GM19438 (cell line): ENCODE data around the gene PAK5.

Source experiments
- ATAC-seq: cut with Tn5 transposase; IDR thresholded peaks from one replicate; pipeline ENCODE4 v1.9.1; 2021; ENCODE audit warnings: low read depth; ENCODE audit not compliant: unreplicated experiment

PAK5 gene

DNA sequence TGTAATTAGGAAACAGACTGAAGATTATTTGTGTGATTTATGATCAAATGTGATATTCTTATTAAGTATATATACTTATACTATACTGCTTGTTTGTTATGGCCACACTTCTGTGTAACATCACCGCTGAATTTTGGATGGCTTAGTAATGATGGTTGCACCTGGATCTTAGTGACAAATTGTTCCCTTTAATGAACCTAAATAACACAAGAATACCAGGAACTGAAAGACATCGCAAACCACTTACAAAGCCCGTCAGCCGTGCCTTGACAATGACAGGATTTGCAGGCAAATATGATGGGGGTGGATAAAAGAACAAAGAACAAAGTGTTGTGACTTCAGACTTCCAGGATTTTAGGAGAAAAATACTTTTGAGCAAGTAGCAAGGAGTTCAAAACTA lies 257.4 kb downstream of the PAK5 start:
- no peak for ATAC-seq

GRCh38 chr20:9578594-9578993 lies 260.3 kb downstream of the PAK5 start:
- ATAC-seq = no peak

DNA sequence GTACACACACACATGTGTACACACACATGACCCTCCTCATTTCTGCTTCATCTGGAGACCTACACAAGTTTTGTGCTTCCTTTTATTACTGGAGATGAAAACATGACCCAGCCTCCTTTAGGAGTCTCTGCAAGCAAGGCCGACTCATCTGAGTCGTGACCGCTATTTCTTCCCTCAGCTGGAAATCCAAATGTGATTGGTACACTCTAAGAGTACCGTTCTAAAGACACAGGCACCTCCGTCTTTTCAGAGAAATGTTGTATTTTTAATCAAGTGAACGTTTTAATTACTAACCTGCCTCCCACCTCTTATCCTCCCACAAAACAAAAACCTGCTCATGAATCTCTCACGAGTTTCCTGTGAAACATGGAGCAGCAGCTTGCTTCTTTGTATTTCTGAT lies 261.5 kb downstream of the PAK5 start:
- ATAC-seq = no peak

GRCh38 chr20:9576695-9577094 lies 262.2 kb downstream of the PAK5 start:
- ATAC-seq = no peak

DNA sequence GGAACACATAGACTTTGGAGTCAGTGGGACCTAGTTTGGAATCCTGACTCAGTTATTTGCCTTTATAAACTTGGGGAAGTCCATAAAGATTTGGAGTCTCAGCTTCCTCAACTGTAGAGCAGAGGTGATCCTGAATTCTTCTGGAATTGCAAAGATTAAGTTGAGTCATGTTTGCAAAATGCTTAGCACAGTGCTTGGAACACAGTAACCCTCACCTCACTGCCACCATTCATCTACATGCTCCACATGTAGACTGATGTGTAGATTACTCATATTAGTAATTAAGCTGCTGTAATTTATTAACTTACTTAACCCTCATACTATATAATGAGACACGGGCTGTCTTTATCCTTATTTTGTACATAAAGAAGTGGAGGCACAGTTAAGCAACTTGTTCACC lies 263.0 kb downstream of the PAK5 start:
- ATAC-seq = no peak

- ATAC-seq = no peak
These were observed 264.1 kb downstream of the PAK5 start for GRCh38 chr20:9574776-9575175.

- ATAC-seq = no peak
These were observed 264.7 kb downstream of the PAK5 start for GRCh38 chr20:9574181-9574580.

DNA sequence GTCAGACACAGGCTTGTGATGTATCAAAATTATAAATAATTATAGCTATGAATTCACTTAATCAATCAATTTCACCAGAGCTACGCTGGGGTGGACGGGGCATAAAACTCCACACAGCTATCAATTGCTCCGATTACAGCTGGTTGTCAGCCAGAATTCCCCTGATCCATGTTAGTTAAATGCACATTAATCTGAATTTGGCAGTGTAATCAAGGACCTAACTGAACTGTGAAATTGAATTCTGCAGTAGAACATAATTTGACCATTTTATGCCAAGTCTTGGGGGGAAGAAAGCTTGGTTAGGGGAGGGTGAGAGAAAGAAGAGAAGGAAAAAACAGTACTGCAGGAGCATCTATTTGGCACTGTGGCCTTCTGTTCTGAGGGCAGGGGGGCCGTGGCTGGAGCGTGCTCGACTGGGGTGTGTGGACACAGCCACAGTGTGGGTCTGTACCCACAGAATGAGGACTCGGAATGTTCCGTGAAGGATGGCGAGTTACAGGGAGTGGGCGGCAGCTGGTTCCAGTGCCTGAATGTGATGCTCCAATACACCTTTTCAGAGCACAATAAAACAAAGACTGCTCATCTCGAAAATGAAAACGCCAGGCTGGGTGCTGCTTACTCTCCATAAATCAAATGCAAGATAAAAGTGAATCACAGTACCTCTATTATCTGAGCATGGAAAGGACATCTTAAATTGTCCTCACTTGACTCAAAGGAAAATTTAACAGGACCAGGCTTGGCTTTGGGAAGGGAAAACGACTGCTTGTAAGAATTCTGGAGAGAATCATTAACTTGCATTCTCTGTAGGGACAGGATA lies 265.3 kb downstream of the PAK5 start:
- no peak for ATAC-seq

DNA sequence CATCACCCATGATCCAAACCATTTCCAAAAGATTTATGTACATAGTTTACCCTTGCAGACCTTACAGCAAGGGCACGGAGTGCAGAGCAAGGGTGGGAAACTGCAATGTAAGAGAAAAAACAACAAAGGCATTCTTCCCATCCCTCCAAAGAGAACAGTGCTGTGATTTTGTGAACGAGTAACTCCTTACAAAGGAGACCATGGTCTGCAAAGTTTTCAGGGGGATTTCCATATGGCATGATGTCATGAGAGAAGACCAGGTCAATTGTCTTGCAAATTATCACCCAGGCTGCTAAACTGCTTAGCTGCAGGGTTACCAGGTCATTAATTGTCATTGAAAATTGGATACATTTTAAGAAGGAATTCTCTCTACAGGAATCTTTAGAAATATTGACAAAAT lies 266.2 kb downstream of the PAK5 start:
- ATAC-seq = no peak

DNA sequence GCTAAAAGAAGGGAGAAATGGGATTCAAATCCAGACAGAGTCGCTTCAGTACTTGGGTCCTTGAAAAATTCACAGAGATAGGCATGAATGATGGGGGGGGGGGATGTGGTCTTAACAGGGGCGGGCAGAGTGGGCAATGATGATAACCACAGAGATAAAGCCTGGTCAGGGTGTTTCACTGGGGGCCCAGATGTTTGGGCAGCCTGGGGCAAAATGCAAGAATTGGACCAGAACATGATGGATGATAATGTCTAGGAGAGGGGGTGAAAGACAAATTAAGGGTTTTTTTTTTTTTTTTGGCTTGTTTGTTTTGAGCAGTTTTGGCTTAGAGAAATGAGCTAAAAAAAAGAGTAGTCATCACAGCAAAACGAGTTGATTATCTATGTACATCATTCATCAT lies 267.1 kb downstream of the PAK5 start:
- ATAC-seq = no peak

GRCh38 chr20:9570612-9571011 lies 268.3 kb downstream of the PAK5 start:
- no peak for ATAC-seq

GRCh38 chr20:9566977-9567376 lies 271.9 kb downstream of the PAK5 start:
- ATAC-seq = no peak

GRCh38 chr20:9565910-9566550 lies 272.8 kb downstream of the PAK5 start:
- ATAC-seq = no peak

- no peak for ATAC-seq
These were observed 281.5 kb downstream of the PAK5 start for GRCh38 chr20:9557411-9557810.

- no peak for ATAC-seq
These were observed 283.1 kb downstream of the PAK5 start for GRCh38 chr20:9555781-9556180.

DNA sequence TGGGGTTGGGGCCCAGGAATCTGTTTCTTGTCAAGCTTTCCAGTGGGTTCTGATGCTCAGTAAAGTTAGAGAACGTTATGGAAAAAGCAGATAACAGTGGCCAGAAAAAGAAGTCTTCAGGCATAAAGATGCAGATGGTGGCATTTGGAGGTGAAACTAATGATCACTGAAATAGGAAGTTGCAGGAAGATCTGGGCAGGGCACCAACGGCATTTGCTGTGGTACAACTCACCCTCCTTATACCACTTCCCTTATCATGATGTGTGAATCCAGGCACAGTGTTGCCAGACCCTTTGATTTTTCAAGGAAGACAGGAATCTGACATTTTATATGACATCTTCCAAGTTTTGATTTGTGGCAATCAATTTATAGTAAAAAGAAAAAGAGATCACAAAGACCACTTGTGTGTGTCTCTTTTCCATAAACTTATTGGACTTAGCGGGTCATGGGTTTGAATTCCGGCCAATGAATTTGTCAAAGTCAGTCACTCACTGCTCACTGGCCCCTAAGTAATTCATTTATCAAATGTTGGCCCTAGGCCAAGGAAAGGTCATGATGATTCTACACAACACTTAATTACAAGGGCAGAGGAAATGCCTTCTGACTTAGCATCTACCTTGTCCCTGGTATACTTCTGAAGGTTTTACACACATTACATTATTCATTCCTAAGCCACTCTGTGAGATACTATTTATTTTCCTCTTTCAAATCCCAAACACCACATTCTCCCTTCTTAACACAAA lies 286.9 kb downstream of the PAK5 start:
- no peak for ATAC-seq

- no peak for ATAC-seq
These were observed 288.0 kb downstream of the PAK5 start for GRCh38 chr20:9550871-9551270.

DNA sequence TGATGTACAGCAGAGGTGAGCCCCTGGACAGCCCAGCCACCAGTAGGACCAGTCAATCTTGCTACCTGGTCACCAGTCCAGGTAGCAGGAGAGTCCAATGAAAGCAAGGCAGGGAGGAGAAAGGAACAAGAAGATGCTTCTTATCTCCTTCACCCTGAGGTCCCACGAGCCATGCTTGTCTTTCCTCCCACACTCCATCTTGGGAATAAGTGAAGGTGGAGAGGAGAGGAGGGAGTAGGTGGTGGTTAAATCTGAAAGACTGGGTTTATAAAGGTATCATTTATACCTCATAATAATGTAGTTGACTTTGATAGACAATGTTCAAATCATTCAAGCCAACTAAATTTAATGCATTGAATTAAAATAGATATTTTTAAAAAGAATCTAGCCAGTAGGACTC lies 288.6 kb downstream of the PAK5 start:
- ATAC-seq = no peak

DNA sequence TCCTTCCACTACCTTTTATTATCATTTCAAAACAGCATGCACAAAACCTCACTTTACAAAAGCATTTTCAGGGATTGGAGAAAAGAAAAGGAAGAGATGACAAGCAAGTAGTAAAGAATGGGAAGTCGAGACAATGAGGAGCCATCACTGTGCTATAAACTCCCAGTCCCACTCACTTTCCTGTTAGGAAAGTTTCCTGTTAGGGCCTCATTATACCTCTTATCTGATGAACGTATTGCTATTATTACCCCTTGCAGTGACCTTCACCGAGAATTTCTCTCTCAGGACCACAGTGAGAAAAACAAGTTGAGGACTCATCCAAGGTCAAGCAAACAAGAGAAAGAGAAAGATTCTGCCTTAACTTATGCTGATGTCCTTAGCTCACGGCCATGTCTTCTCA lies 295.7 kb downstream of the PAK5 start:
- ATAC-seq = no peak

DNA sequence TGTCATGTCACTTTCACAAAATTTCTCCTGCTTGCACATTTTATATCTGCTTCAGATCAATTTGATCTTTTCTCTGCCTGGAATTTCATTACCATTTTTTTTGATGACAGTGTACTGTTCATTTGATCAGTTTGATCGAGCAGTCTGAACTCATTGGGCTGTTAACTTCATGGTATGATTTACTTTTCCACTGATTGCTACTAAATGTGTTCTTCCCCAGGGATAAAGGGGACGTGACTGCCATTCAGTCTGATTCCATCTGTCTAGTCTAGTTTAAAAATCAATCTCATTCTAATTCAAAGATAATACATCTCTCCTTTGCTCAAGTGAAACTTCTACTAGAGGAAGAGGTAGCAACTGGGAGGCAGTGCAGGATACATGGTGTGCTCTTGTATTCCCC lies 303.4 kb downstream of the PAK5 start:
- ATAC-seq = no peak

DNA sequence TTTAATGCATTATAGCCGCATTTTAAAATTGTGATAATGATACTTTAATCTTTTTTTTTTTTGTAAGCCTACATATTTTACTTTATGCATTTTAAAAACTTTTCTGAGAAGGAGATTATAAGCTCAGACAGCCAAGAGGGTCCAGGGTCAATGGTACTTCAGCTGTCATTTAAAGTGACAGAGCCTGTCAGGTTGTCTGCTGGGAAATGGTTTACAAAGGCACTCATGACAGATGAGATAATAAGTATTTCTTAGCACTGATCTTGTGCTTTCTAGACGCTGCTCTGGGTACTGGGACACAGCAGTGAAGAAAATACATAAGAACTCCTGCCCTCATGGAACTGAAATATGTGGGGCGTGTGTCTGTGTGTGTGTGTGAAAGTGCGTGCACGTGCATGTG lies 304.9 kb downstream of the PAK5 start:
- ATAC-seq = no peak
